GM21447 (cell line): ENCODE measurements around the gene EMCN.

Experiments used
- ATAC-seq: cut with Tn5 transposase; IDR thresholded peaks from one replicate; pipeline ENCODE4 v1.9.1; 2021; ENCODE audit not compliant: unreplicated experiment

Gene EMCN

DNA sequence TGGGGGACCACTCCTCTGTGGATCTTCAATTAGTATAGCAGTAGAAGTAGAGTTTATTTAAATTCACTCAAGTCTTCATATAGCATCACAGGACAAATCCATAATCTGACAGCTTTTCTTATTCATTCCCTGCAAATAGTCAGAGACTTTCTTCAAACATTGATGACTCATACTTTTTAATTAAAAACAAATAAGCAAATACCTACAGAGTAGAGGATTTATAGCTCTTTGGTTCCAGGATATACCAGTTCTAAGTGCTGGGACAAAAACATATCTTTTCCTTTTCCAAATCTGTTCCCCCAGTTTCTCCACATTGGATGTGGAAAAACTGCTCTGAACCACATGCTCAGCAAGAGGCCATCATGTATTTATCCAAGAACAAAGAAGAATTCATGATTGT is 24.1 kb downstream of the EMCN start:
- no peak for ATAC-seq

DNA sequence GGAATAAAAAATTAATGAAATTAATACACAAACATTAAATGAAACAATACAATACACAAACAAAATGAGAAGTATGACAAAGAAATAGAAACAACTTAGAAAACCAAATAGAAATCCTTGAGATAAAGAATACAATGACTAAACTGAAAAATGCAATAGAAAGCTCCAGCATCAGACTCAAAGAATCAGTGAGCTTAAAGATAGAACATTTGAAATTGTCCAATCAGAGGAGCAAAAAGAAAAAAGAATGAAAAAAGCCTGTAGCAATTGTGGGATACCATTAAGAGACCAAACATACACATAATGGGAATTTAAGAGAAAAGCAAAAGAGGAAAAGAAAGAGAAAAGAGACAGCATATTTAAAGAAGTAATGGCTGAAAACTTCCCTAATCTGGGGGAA is 25.7 kb downstream of the EMCN start:
- no peak for ATAC-seq

DNA sequence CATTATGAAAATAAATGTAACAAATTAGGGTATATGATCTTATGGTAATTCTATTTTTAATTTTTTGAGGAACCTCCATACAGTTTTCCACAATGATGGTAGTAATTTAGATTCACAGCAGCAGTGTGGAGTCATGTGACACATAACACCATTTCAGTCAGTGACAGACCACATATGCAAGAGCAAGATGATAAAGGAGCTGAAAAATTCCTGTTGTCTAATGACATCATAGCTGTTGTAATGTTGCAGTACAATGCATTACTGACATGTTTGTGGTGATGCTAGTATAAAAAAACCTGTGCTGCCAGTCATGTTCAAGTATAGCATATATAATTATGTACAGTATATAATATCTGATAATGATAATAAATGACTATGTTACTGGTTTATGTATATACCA is 28.5 kb downstream of the EMCN start:
- no peak for ATAC-seq

- no peak for ATAC-seq
Measured at GRCh38 chr4:100486496-100486895, 31.3 kb downstream of the EMCN start.

DNA sequence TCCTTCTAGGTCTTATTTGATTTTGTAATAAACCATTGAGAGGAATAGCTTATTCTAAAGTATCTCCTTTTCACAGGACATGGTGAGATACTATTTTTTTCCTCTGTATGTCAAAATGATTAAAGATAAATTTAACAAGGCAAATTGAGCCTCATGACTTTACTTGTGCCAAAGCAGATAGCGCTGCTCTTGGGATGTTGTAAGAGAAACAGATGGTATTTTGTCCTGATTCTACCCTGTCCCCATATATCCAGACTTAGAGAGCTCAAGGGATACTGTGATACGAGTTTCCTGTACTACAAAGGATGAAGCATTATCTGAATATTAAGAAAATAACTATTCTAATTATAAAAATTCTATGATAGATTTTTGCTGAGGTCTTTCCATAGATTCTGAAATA is 34.0 kb downstream of the EMCN start:
- no peak for ATAC-seq

DNA sequence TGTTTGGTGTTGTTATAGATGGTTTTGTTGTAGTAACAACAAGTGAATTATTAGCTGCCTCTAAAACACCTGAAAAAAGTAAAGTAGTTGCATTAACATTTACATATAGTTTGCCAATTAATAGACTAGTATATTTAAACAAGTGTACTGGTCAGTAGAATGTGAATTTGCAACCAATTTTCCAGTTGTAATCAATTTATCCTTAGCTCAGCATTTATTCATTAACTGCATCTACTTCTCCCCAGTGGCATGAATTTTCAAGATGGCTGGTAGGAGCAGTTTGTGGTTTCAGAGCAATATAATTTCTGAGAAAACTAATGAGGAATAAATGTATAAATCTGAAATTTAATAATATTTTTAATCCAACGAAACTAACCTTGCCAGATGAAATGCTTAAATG is 37.9 kb downstream of the EMCN start:
- ATAC-seq = no peak

- no peak for ATAC-seq
Measured at GRCh38 chr4:100469555-100469954, 48.3 kb downstream of the EMCN start.

- no peak for ATAC-seq
Measured at GRCh38 chr4:100466501-100466900, 51.3 kb downstream of the EMCN start.

- ATAC-seq = no peak
Measured at GRCh38 chr4:100461807-100462605, 55.8 kb downstream of the EMCN start.

DNA sequence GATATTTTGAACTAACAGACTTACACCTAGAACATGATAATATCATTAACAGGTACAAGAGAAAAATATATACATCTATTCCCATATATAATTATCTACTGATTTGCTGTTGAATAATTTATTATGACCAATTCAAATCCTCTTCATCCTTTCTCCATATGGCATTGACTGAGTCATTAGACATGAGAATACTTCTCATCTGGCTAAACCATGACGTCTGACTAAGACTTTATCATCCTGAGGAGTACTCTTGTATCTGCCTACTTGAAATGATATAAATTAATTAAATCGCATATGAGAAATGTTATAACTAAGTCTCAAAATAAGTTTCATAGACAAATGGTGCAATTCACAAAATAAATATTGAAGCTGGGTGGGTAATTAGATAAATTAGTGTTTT is 67.4 kb downstream of the EMCN start:
- no peak for ATAC-seq

DNA sequence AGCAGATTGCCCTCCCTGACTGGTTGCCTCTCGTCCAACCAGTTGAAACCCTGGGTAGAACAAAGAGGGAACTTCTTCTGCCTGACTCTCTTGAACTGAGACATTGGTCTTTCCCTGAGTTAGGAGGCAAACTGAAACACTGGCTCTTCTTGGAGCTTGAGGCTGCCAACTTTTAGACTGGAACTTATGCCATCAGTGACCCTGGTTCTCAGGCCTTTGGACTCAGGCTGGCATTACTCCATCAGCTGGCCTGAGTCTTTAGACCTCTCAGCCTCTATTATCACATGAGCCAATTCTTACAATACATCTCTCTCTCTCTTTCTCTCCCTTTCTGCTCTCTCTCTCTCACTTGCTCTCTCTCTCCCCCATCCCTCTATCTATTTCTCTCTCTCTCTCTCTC is 86.4 kb downstream of the EMCN start:
- ATAC-seq = no peak

DNA sequence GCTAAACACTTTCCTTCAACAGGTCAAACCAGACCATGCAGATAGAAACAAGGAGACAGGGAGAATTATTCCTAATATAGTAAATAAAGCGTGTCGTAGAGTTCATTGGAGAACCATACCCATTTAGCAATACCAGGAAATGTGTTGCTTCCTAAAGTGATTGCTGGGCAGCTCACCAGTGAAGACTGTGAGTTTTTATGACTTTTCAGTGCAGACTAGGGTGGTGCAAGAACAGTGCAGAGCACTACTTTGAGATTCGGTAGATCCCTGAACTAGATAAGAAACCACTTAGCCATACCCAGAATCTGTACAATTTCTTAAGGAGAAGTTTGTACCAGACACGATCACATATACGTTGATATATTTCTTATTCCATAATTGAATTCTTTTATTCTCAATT is 87.4 kb downstream of the EMCN start:
- no peak for ATAC-seq

- no peak for ATAC-seq
Measured at GRCh38 chr4:100429616-100430015, 88.2 kb downstream of the EMCN start.

DNA sequence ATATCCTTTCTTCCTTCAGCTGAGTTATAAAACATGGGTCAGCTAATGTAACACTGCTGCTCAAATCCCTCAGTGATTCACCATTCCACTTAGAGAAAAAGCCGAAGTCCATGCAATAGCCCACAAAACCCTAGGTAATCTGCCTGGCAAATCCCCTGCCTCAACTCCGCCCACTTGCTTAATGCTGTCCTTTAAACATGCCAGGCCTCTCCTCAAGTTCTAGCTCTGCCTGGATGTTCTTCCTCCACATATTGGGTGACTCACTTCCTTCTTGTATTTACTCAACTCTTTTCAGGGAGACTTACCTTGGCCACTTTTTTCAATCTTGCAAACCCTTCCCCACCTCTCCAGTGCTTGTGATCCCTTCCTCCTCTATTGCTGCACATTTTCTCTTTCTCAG is 89.8 kb downstream of the EMCN start:
- no peak for ATAC-seq

DNA sequence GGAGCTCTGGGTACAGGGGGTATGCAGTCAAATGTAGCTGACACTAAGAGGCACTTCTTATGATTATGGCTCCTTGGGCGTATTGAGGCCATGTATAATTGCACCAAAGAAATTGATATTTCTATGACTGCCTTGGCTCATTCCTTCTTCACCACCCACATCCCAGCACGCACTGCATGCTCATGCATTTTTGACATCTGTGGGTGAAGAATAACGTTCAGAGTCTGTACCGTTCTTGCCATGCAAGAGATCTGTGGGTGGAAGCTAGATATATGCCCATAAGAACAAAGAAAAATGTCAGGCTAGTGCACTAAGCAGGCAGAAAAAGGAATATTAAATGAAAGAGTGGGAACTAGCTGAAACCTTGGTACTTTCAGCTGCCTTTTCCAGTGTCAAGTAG is 93.4 kb downstream of the EMCN start:
- no peak for ATAC-seq

- no peak for ATAC-seq
Measured at GRCh38 chr4:100422894-100423293, 94.9 kb downstream of the EMCN start.

- ATAC-seq = no peak
Measured at GRCh38 chr4:100421361-100421978, 96.4 kb downstream of the EMCN start.

DNA sequence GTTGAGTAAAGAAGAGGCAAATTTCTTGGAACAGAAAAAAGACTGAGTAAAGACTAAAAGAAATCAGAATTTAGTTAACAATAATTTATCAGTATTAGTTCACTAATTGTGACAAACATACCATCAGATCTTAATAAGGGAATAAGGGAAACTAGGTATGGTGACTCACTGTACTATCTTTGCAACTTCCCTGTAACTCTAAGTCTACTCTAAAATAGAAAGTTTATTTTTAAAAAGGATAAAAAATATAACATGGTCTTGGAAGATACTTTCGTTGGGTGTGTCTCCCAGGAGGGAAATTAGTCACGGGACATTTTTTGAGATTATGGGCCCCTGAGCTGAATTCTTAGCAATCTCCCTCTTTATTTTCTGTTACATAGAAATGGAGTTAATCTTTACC is 97.3 kb downstream of the EMCN start:
- no peak for ATAC-seq

DNA sequence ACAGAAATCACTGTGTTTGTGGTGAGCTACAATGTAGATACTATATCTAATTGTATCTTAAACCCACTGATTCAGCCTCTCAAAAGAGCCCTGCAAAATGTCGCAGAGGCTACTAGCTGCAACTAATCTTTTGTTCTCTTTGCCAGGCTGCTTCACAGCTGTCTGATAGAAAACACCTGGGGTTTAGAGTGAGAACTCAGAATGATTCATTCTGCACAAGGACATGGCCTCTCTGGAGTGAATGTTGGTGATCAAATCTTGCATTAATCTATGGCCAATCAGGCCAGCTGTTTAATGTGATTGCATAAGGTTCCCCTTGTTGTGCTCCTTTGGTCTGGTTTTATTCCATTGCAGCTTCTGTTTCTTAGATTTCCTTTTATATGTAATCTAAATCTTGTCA is 100.3 kb downstream of the EMCN start:
- ATAC-seq = no peak

GRCh38 chr4:100414016-100414790 is 103.6 kb downstream of the EMCN start:
- ATAC-seq = no peak

DNA sequence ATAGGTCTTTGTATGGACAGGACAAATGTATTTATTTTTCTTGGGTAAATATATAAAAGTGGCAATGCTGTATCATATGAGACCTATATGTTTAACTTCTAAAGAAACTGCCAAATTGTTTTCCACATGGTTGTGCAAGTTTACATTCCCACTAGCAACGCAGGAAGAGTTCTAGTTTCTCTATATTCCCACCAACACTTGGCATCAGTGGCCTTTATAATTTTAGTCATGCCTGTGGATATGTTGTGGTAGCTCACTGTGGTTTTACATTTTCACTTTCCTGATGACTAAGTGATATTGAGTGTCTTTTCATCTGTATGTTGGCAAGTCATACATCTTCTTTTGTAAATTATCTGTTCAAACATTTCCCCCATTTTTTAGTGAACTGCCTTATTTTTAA is 126.0 kb downstream of the EMCN start:
- no peak for ATAC-seq

GRCh38 chr4:100391086-100391485 is 126.7 kb downstream of the EMCN start:
- ATAC-seq = no peak
